GM21423 (cell line): Measurements from ENCODE around the gene MYOG.

Source experiments
- ATAC-seq: cut with Tn5 transposase; IDR thresholded peaks from one replicate; pipeline ENCODE4 v1.9.1; 2021; ENCODE audit warnings: mild to moderate bottlenecking, moderate library complexity; ENCODE audit not compliant: unreplicated experiment

The MYOG gene

DNA sequence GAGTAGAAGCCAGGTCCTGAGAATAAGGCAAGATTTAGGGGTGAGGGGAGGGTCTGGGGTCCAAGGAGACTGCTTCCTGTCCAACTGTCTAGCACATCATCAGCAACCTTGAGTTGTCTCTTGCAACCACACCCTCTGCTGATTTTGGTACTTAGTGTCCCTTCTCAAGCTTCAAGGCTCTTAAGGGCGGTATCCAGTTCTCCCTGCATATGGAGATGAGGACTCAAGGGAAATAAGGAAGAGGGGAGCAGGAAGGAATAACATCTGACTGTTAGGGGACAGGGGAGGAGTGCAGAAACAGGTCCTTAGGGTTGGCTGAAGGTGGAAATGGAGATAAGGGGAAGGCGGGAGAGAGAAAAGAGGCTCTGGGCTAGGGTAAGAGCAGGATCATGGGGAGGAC is 12.3 kb downstream of the MYOG start:
- no peak for ATAC-seq

DNA sequence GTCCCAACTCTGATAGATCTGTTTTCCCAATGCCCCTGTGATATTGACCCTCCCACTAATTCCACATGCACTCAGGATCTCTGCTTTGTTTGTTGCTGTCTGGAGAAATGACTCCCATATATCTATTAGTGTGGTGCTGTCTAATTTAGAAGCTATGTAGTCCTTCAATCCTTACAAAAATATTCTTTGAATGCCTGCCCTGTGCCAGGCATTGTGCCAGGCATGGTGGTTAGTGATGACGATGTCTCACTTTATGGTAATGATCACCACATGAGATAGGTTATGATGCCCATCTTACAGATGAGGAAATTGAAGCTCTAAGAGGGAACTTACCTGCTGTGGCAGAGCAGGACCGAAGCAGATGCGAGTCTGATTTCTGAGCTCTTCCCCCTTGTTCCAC is 12.9 kb downstream of the MYOG start:
- ATAC-seq: no peak

DNA sequence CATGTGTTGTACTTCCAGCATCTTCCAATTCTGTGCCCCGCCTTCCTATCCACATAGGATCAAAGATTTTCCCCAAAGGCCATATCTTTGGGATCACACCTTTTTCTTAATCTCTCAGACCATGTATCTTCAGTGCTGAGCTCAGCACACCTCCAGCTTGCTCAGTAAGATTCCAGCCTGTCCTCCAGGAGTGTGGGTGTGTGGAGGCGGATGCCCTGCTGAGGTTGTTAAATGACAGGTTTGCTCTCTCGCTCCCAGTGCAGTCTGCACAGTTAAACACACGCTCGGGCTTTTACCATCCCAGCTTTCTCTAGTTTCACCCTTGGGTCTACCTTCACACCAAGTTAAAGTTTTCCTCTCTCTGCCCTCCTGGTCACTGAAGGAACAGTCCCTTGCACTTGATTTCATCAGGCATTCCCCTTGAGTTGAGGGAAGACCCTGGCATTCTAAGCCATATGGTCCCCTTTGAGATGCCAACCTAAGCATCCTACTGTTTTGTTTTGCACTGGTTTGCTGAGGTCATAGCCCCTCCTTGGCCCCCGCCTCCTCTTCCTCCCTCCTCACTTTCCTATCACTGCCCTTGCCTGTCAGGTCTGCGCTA is 13.7 kb downstream of the MYOG start:
- no peak for ATAC-seq

DNA sequence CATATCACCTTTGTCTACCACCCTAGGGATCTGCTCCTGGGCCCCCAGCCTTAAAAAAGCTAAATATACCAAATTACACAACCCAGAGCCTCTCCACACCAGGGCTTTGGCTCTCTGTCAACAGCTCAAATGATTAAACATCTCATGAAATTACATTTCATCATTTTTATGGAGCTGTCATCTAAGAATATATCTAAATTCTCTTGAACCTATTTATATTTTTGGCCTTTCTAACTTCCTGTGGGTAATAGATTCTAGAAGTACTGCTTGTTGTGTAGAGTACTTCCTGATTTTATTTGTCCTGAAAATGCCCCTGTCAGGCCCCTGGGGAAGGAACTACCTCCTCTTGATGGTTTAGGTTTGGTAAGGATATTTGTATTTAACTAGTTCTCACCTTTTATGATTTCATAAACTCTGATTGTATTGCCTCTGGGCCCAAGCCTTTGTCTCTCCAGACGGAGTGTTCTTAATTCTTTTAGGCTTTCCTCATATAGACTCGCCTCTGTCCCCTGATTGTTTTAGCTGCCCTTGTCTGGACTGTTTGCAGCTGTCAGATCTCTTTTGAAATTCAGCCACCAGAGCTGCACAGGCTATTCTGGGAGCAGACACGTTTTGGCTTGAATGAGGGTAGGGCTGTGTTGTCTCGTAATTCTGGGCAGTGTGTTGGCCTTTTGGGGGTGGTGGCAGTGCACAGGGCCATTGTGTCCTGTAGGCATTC is 16.6 kb downstream of the MYOG start:
- no peak for ATAC-seq

DNA sequence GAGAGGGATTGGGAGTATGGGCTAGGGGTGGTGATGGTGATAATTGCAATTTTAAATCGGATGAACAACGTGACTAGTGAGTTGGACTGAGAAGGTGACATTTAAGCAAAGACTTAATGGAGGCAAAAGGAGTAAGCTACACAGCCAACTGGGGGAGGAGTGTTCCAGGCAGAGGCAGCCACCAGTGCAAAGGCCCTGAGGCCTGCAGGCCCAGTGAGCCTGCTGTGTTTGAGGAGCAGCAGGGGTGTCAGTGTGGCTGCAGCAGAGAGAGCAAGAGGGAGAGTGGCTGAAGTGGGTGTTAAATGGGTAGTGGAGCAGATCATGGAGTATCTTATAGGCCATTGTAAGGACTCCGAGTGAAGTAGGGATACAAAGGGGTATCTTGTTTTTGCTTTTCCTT is 18.8 kb downstream of the MYOG start:
- no peak for ATAC-seq

DNA sequence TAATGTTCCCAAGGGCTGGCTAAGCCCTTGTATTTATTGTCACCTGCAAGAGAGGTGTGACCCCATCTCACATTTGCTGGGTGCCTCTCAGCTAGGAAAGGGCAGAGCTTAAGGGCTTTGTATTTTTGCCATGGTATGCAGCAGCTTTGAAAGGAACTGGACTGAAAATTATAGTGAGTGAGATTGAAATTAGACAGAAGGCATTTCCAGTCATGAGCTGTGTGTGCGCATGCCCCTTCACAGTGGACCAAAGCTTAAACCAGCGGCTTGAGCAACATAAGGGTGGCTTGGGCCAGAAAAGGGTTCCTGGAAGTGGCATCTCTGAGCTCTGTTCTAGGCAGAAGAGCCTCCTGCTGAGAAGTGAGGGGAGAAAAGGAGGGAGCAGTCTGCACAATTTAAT is 19.8 kb downstream of the MYOG start:
- no peak for ATAC-seq

DNA sequence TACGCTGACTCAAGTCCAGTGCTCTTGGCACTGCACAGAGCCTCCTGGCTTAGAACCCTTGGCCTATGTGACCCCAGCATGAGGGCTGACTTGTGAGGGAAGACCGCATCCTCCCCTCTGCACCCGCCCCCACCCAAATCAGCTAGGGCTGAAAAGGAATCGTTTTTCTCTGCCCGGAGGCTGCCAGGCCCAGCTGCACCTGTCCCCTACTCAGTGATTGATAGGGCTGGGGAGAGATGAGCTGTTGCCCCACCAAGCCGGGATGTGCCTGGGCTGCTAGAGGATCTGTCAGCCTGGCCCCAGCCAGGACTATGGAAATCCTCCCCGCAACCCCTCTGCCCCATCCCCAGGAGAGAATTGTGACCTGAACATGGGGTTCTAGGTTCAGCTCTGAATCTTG is 20.6 kb downstream of the MYOG start:
- ATAC-seq: no peak

DNA sequence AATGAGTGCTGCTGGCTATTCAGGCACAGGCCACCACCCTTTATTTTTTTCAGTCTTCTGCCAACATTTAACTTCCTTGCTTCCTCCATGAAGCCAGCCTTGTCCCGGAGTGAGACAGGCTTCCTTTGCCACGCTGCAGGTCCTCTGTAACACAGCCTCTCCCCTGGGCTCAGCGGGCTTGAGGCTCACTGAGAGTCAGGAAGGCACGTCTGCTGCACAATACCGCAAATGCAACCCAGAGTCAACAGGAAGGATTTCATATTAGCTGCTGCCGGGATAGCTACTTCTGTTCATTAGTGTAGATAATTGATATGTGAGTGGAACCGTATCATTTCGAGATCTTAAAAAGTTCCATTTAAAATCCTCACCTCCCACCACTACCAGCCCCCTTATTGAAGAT is 22.5 kb downstream of the MYOG start:
- ATAC-seq: no peak

DNA sequence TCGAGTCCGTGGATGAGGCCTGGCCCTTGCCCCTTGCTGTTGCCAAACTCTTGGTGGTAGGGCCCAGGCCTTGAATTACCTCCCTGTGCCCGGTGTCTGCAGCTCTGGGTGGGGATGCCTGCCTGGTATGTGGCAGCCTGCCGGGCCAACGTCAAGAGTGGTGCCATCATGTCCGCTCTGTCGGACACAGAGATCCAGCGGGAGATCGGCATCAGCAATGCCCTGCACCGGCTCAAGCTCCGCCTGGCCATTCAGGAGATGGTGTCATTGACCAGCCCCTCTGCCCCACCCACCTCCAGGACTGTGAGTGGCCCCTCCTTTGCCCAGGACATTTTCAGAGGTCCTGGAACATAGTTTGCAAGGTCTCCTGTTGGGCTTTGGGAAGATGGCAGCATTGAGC is 25.7 kb downstream of the MYOG start:
- ATAC-seq: no peak

DNA sequence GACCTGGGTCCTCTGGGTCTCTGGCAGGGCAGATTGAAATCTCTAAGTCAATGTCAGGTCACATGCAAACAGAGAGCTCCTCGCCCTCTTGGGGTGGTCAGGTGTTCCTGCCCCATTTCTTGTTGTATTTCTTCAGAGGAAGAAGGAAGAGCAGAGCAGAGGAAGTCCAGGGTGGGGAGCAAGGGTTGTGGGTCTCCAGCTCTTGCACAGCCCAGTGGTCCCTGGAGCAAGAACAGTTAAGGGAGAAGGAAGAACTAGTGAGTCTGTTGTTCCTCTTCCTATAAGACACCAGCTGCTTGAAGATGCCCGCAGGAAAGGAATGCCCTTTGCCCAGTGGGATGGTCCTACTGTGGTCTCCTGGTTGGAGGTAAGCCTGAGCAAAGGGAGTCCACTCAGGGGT is 26.3 kb downstream of the MYOG start:
- ATAC-seq: no peak

DNA sequence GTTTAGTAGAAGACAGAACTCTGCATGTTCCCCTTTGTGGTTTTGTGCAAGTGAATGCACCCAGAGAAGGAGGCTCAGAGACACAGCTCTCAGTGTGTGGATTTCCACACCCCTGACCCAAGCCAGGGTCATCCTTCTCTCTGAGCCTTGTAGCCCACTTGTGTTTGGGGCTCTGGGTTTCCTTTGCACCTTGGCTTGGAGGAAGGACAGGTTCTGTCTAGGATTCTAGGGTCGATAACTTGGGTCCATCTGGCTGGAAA is 27.2 kb downstream of the MYOG start:
- ATAC-seq: no peak

DNA sequence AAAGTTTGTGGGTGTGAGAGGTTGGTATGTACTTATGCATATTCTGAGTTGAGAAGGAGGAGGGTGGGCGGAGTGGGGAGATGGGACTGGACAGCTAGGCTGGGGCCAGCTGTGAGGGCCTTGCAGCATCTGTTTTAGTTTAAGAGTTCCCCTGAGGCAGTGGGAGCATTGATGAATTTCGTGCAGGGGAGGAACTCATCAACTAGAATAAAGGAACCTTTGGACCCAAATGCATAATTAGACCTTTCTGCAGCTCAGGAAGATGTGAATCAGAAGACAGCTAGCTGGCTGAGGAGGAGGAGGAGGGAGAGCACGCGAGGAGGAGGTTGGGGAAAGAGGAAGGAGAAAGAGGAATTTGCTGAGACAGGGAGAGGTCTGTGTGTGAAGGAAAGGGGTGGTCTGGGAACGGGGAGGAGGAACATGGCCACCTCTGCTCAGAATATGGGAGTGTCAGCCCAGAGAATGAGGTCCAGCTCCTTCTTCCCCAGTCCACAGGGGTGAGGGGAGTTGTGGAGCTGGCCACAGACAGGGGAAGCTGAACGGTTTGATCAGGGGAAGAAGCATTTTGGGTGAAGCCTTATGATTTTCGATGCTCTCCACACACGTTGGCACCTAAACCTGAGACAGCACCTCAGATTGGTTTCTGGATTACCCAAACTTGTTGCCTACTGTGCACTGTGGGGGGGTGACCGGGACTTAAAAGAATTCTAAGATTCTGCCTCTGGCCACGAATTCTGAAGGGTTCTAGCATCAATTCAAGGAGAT is 27.7 kb downstream of the MYOG start:
- no peak for ATAC-seq

DNA sequence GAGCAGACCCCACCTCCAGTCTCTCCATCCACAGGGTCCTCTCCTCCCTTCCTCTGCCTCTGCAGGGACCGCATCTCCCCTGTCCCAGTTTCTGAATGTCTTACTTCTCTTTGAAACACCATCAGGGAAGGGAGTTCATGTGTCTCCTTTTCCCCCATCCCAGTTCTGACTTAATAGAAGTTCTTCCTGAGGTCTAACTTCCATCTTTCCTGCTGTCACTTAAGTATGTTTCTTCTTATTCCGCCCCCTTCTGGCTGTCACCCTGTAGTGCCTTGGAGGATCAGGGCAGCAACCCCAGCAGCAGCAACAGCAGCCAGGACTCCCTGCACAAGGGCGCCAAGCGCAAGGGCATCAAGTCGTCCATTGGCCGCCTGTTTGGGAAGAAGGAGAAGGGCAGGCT is 29.3 kb downstream of the MYOG start:
- ATAC-seq: no peak

DNA sequence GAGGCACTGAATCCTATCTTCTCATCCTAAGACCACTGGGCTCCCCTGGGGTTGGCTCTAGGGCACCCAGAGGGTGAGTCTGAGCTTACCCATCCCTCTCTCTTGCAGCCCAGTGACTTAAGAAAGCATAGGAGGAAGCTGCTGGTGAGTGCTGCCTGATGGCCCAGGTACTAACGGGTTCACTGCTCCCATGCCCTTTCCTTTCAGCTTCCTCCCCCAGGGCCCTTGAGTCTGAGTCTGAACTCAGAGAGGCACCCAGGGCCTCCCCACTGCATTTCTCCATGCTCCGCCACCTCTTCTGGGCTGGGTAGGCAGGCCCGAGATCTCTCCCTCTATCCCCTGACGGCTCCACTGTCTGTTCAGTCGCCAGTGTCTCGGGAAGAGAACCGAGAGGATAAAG is 29.8 kb downstream of the MYOG start:
- no peak for ATAC-seq

DNA sequence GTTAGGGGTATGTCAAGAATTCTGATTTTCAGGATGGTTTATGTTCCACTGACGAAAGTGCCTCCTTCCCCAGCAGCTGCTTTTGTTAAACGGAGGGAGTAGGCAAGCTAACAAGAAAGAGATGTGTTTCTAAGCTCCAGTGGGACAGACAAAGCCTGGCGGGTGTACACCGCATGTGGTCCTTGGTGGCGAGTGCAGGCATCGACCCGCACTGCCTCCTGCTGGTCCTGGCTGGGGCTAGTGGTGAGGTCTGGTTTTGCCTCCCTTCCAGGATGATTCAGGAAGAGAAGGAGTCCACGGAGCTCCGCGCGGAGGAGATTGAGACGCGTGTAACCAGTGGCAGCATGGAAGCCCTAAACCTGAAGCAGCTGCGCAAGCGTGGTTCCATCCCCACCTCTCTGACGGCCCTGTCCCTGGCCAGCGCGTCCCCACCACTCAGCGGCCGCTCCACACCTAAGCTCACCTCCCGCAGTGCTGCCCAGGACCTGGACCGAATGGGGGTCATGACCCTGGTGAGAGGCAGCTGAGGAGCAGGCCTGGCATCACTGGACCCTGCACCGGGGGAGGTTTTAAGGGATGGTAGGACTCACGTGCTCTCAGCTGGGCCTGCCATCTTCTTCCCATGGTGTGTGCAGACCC is 30.5 kb downstream of the MYOG start:
- no peak for ATAC-seq

DNA sequence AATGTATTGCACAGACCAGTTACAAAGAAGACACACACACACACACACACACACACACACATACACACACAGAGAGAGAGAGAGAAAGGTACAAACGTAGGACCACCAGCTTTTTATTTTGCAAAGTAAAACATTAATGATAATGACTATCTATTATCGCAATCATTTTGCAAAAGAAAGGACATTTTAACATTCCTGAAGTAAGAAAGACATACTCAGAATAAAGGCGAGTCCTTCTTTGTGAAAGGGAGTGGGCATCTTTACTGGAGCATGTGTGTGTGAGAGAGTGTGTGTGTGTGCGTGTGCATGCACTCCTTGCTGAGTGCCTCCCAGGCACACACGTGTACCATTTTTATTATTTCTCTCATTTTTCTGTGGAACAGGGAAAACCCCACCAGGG is 31.2 kb downstream of the MYOG start:
- no peak for ATAC-seq

DNA sequence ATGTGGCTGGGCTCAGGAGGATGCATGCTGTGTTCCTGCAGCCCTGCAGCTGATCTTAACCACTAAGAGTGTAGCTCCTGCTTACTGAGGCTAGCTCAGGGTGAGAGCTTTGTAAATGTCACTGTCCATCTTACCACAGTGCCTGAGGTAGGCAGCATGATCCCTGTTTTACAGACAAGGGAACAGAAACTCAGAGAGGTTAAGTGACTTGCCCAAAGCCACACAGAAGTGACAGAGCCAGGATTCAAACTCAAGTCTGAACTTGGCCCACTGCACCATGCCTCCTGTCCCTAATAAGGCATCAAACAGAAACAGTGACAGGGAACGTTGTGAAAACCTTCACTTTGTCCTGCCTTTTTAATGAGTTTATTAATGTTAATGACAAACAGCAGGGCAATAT is 31.6 kb downstream of the MYOG start:
- no peak for ATAC-seq

DNA sequence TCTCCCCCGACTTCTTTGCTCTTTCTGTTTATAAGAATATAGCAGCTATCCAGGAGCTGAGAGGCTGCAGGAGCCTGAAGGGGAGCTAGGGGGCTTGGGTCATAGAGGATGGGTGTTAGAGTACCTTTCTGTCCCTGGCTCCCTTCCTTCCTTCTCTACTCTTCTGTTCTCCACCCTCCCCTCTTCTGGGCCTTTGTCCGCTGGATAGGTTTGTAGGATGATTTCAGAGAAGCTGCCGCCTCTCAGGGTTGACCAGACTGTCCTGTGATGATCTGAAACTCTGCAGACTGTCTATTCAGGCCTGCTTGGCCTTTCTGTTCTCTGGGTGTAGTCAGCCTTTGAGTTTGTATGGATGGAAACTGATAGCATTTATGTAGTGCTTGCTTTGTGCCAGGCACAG is 33.2 kb downstream of the MYOG start:
- no peak for ATAC-seq

DNA sequence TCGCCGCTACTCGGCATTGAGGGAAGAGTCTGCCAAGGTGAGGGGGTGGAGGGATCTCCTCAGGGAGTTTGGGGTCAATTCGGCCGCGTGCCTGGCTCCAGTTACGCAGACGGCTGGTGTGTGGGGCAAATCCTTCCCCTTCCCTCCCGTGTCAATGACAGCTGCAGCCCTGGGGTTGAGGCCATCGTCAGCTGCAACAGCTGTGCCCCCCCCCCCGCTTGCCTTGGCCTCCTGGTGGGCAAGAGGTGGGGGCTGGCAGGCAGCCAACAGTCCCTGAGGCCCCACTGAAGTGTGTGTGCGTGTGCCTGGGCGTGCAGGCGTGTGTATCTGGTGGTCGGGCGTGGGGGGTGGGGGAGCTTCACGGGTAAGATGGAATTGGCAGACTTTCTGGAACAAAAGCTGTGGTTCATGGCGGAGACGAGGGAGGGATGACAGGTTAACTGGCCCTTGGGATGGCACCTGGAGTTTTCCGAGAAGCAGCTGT is 33.9 kb downstream of the MYOG start:
- no peak for ATAC-seq

DNA sequence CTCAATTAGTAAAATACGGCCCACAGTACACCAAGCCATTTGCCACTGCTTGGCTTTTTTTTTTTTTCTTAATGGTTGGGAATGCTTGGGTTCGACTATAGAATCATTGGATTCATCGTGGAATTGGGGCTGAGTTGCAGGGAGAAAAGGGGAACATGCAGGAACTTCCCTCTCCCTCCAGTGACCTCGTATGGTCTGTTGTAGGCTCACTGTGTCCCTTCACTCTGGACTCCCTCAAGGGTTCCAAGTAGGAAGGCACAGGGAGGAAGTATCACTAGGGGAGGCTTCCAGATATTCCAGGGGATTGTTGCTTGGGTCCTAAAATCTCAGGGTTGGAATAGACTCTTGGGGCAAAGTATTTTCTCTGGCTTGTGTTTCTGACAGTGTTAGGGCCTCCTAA is 35.0 kb downstream of the MYOG start:
- no peak for ATAC-seq

DNA sequence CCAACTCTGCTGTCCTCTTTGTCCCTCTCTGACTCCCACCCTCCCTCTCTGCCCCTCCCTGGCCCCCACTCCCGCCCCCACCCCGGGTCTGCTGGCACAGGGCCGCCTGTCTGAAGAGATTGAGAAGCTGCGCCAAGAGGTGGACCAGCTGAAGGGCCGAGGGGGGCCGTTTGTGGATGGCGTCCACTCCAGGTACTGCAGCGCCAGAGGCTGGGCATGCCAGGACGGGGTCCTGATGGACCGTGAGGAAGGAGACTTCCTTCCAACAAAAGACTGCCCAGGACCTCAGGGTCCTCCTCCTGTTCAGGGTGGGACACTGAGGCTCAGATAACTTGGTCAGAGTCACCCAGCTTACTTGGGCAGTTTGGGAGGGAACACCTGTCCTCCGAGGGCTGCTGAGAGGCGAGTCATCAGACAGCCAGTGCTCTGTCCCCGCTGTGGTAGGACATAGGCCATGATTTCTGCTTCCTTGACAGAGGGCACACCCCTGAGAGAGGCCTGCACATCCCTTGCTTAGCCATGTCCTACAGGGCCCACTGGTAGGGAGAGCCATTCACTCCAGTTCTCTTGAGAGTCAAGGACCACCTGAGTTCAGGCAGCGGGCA is 36.1 kb downstream of the MYOG start:
- ATAC-seq: no peak

DNA sequence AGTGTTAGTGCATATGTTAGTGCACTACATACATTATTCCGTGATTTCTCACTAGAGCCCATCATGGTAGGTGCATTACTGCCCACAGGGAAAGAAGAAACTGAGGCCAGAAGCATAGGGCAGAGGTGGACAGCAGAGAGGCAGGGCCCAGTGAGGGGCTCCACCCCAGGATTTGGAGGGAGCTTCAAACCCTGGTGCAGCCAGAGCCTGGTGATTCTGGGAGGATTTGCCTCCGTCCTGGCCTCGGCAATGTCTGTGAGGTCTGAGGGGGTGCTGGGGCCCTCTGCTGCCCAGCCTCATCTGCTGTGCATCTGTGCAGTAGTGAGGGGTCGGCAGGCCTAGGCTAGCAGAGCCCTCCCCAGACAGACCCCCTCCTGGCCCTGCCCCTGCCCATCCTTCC is 36.7 kb downstream of the MYOG start:
- ATAC-seq: no peak
